HCT116 (cell line): Measurements from ENCODE around the gene LOXHD1. TPM values are rescaled to one million over a fixed set of nuclear protein-coding genes. Genes with fewer than 3 reads are reported as not detected.

Experiments
- ATAC-seq: fragments of 200-7000 bp; cut with Tn5 transposase; 2 replicates; pipeline ENCODE4 v1.9.1; 2020; ENCODE audit warnings: mild to moderate bottlenecking, moderate library complexity
- BruUV-seq: library from RNA; stranded (reverse); fragments of 400-500 nt; replicated peaks from 2 replicates; lab custom pipeline; 2021; lab: Mats Ljungman, UMichigan
- CTCF ChIA-PET: fragments of 300-600 bp; sonication (Branson Sonifier 250); formaldehyde crosslinking; loops from one replicate; lab custom pipeline; 2021; ENCODE audit warnings: antibody characterized with exemption; lab: Charles Lee
- POLR2A ChIA-PET: fragments of 300-600, 350-600 bp; sonication (Branson Sonifier 250); formaldehyde crosslinking; loops from one replicate; lab custom pipeline; 2021; ENCODE audit warnings: antibody characterized with exemption; lab: Charles Lee
- RAD21 ChIA-PET, 2 experiments: fragments of 300-600 bp; sonication (Branson Sonifier 250); formaldehyde crosslinking; loops; one replicate each; lab custom pipeline; 2023; ENCODE audit warnings: low total read pairs in 2 of 2; ENCODE audit not compliant: uncharacterized antibody in 2 of 2, unreplicated experiment in 2 of 2, low non-redundant PET in 1 of 2; lab: Charles Lee
- DNase-seq: peaks from one replicate; pipeline ENCODE4 v3.0.0-alpha.2; 2010; ENCODE audit warnings: low read depth, low spot score
- H2AFZ ChIP-seq: fragments of 200-600 bp; shearing (Covaris generic), sonication (generic); 2 replicates; pipeline ENCODE4 v1.6.1; 2017; ENCODE audit warnings: low read depth, mixed run types, mixed read lengths, antibody characterized with exemption, low read length; ENCODE audit not compliant: poor library complexity, severe bottlenecking
- H3K27ac ChIP-seq: 2 replicates; pipeline ENCODE4 v1.5.1; 2012; ENCODE audit warnings: low read depth, low read length
- H3K27me3 ChIP-seq: fragments of 200-600 bp; sonication (generic); 2 replicates; pipeline ENCODE4 v1.6.1; 2016; ENCODE audit warnings: mixed run types, low read length, mixed read lengths; ENCODE audit not compliant: insufficient read depth
- H3K36me3 ChIP-seq, 2 experiments: fragments of 200-500 bp in 1 of 2; fragments of 200-600 bp in 1 of 2; sonication (Bioruptor generic) in 1 of 2; sonication (generic) in 1 of 2; 2 replicates each; pipeline versions ENCODE4 v1.5.1 to v1.6.1; 2014 to 2016; ENCODE audit warnings: low read length in 2 of 2, inconsistent platforms in 1 of 2, mixed read lengths in 1 of 2, mixed run types in 1 of 2; ENCODE audit not compliant: insufficient read depth in 2 of 2, control insufficient read depth in 1 of 2
- H3K4me1 ChIP-seq, 2 experiments: fragments of 200-600 bp in 1 of 2; sonication (generic) in 1 of 2; 2 replicates each; pipeline versions ENCODE4 v1.5.1 to v1.6.1; 2012 to 2017; ENCODE audit warnings: low read length in 2 of 2, inconsistent platforms in 1 of 2, mild to moderate bottlenecking in 1 of 2, mixed read lengths in 1 of 2, mixed run types in 1 of 2, moderate library complexity in 1 of 2; ENCODE audit not compliant: insufficient read depth in 2 of 2, control insufficient read depth in 1 of 2
- H3K4me2 ChIP-seq: fragments of 200-600 bp; sonication (generic); 2 replicates; pipeline ENCODE4 v1.6.1; 2017; ENCODE audit warnings: mixed run types, low read length, mixed read lengths
- H3K4me3 ChIP-seq, 2 experiments: fragments of 200-600 bp in 1 of 2; sonication (generic) in 1 of 2; replicated peaks in 1 of 2; 2 replicates each; pipeline ENCODE4 v1.5.1; 2011 to 2016; ENCODE audit warnings: low read length in 2 of 2, control low read depth in 1 of 2, low read depth in 1 of 2, mild to moderate bottlenecking in 1 of 2, mixed read lengths in 1 of 2, mixed run types in 1 of 2
- H3K79me2 ChIP-seq: fragments of 200-600 bp; sonication (generic); 2 replicates; pipeline ENCODE4 v1.6.1; 2017; ENCODE audit warnings: mild to moderate bottlenecking, mixed run types, low read length, moderate library complexity, mixed read lengths; ENCODE audit not compliant: insufficient read depth
- H3K9ac ChIP-seq: fragments of 200-600 bp; sonication (generic); 2 replicates; pipeline ENCODE4 v1.6.1; 2016; ENCODE audit warnings: low read length, mixed read lengths
- H3K9me2 ChIP-seq: fragments of 200-600 bp; sonication (generic), shearing (Covaris generic); 2 replicates; pipeline ENCODE4 v1.6.1; 2017; ENCODE audit warnings: mixed run types, mild to moderate bottlenecking, moderate library complexity; ENCODE audit not compliant: insufficient read depth
- H3K9me3 ChIP-seq, 2 experiments: fragments of 200-500 bp in 1 of 2; fragments of 200-600 bp in 1 of 2; sonication (Bioruptor generic) in 1 of 2; sonication (generic) in 1 of 2; 2 replicates each; pipeline ENCODE4 v1.6.1; 2014 to 2017; ENCODE audit warnings: low read length in 2 of 2, mixed read lengths in 2 of 2, inconsistent platforms in 1 of 2, low read depth in 1 of 2, mild to moderate bottlenecking in 1 of 2, mixed run types in 1 of 2, moderate library complexity in 1 of 2; ENCODE audit not compliant: control insufficient read depth in 1 of 2, insufficient read depth in 1 of 2
- H4K20me1 ChIP-seq: fragments of 200-600 bp; sonication (generic), shearing (Covaris generic); 2 replicates; pipeline ENCODE4 v1.6.1; 2017; ENCODE audit warnings: mixed run types, mild to moderate bottlenecking, moderate library complexity; ENCODE audit not compliant: insufficient read depth
- CEBPB ChIP-seq: IDR thresholded peaks from 2 replicates; pipeline ENCODE4 v1.6.1; 2012; ENCODE audit warnings: low read depth
- ELF1 ChIP-seq: IDR thresholded peaks from 2 replicates; pipeline ENCODE4 v1.6.1; 2012; ENCODE audit warnings: low read depth, borderline replicate concordance
- EZH2 ChIP-seq: fragments of 200-600 bp; sonication (generic); IDR thresholded peaks from 2 replicates; pipeline ENCODE4 v1.6.1; 2017; ENCODE audit warnings: antibody characterized with exemption, mixed run types
- SRF ChIP-seq: IDR thresholded peaks from 2 replicates; pipeline ENCODE4 v1.6.1; 2012; ENCODE audit warnings: low read depth
- ZFX ChIP-seq: fragments of 450-650 bp; IDR thresholded peaks from 2 replicates; pipeline ENCODE4 v1.6.1; 2017
- intact Hi-C: fragments of 100-400 bp; cut with micrococcal nuclease; formaldehyde crosslinking; loops from 2 replicates; pipeline ENCODE4 v1.10.0; 2022
- total RNA-seq: library from RNA; stranded (reverse); gene quantifications from one replicate; pipeline ENCODE4 v1.2.1, GENCODE V29; 2021; ENCODE audit not compliant: unreplicated experiment
- TF ChIP-seq, protein P1 (sequence below), 3 experiments: fragments of 200-600 bp in 1 of 3; sonication (generic) in 1 of 3; IDR thresholded peaks in 2 of 3; conservative IDR thresholded peaks in 1 of 3; 2 replicates each; pipeline ENCODE4 v1.5.1; 2012 to 2017; ENCODE audit warnings: low read depth in 2 of 3, low read length in 2 of 3, antibody characterized with exemption in 1 of 3, borderline replicate concordance in 1 of 3, control low read depth in 1 of 3, mild to moderate bottlenecking in 1 of 3, mixed read lengths in 1 of 3, mixed run types in 1 of 3, moderate library complexity in 1 of 3; ENCODE audit not compliant: insufficient read depth in 1 of 3
- TF ChIP-seq, protein P2 (sequence below): IDR thresholded peaks from 2 replicates; pipeline ENCODE4 v1.6.1; 2012
- TF ChIP-seq, protein P3 (sequence below): IDR thresholded peaks from 2 replicates; pipeline ENCODE4 v1.6.1; 2011; ENCODE audit warnings: mild to moderate bottlenecking, low read length, moderate library complexity; ENCODE audit not compliant: insufficient replicate concordance; ENCODE audit errors: extremely low read depth
- TF ChIP-seq, protein P4 (sequence below): IDR thresholded peaks from 2 replicates; pipeline ENCODE4 v1.6.1; 2012; ENCODE audit warnings: low read depth

The LOXHD1 gene
- total RNA-seq, 1 experiment from 2014 or later: not detected

DNA sequence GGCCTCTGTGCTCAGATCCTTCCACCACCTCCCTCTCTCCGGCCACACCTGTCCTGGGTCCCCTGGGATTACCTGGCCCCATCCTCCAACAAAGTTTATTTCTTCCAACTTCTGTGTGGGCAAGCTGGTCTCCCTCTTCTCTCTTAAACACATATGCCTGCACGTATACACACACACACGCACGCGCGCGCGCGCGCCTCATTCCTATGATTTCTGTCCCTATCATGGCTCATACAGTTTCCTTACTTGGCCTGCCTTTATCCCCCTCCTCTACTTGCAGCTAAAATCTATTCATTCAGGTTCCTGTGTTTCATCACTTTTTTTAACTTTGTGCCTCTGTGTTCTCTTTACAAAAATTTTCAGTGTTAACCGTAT lies 96.4 kb downstream of the LOXHD1 start:
- no peak overlapping the region for H3K9ac ChIP-seq
- no peaks in the 10 kb centered on the region for H3K79me2 ChIP-seq
- TF ChIP-seq SRF (no peak), EZH2 (no peak), CEBPB (no peak), ELF1 (no peak), ZFX (no peak)
- TF ChIP-seq, protein P1, sequence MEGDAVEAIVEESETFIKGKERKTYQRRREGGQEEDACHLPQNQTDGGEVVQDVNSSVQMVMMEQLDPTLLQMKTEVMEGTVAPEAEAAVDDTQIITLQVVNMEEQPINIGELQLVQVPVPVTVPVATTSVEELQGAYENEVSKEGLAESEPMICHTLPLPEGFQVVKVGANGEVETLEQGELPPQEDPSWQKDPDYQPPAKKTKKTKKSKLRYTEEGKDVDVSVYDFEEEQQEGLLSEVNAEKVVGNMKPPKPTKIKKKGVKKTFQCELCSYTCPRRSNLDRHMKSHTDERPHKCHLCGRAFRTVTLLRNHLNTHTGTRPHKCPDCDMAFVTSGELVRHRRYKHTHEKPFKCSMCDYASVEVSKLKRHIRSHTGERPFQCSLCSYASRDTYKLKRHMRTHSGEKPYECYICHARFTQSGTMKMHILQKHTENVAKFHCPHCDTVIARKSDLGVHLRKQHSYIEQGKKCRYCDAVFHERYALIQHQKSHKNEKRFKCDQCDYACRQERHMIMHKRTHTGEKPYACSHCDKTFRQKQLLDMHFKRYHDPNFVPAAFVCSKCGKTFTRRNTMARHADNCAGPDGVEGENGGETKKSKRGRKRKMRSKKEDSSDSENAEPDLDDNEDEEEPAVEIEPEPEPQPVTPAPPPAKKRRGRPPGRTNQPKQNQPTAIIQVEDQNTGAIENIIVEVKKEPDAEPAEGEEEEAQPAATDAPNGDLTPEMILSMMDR (IDR thresholded peaks at IDR 0.05 in 2 of 3, conservative IDR thresholded peaks at IDR 0.05 in 1 of 3; ENCODE audit: borderline replicate concordance in 1 of 3, insufficient read depth in 1 of 3, low read depth in 2 of 3, low read length in 2 of 3): no peak
- TF ChIP-seq, protein P2, sequence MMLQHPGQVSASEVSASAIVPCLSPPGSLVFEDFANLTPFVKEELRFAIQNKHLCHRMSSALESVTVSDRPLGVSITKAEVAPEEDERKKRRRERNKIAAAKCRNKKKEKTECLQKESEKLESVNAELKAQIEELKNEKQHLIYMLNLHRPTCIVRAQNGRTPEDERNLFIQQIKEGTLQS: no peak
- TF ChIP-seq, protein P3, sequence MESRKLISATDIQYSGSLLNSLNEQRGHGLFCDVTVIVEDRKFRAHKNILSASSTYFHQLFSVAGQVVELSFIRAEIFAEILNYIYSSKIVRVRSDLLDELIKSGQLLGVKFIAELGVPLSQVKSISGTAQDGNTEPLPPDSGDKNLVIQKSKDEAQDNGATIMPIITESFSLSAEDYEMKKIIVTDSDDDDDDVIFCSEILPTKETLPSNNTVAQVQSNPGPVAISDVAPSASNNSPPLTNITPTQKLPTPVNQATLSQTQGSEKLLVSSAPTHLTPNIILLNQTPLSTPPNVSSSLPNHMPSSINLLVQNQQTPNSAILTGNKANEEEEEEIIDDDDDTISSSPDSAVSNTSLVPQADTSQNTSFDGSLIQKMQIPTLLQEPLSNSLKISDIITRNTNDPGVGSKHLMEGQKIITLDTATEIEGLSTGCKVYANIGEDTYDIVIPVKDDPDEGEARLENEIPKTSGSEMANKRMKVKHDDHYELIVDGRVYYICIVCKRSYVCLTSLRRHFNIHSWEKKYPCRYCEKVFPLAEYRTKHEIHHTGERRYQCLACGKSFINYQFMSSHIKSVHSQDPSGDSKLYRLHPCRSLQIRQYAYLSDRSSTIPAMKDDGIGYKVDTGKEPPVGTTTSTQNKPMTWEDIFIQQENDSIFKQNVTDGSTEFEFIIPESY: no peak
- TF ChIP-seq, protein P4, sequence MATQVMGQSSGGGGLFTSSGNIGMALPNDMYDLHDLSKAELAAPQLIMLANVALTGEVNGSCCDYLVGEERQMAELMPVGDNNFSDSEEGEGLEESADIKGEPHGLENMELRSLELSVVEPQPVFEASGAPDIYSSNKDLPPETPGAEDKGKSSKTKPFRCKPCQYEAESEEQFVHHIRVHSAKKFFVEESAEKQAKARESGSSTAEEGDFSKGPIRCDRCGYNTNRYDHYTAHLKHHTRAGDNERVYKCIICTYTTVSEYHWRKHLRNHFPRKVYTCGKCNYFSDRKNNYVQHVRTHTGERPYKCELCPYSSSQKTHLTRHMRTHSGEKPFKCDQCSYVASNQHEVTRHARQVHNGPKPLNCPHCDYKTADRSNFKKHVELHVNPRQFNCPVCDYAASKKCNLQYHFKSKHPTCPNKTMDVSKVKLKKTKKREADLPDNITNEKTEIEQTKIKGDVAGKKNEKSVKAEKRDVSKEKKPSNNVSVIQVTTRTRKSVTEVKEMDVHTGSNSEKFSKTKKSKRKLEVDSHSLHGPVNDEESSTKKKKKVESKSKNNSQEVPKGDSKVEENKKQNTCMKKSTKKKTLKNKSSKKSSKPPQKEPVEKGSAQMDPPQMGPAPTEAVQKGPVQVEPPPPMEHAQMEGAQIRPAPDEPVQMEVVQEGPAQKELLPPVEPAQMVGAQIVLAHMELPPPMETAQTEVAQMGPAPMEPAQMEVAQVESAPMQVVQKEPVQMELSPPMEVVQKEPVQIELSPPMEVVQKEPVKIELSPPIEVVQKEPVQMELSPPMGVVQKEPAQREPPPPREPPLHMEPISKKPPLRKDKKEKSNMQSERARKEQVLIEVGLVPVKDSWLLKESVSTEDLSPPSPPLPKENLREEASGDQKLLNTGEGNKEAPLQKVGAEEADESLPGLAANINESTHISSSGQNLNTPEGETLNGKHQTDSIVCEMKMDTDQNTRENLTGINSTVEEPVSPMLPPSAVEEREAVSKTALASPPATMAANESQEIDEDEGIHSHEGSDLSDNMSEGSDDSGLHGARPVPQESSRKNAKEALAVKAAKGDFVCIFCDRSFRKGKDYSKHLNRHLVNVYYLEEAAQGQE: no peak
- TF ChIP-seq, all 23 proteins: peak for 0
- no peak for ATAC-seq
- Histone ChIP-seq H3K4me1 (no peaks in the 10 kb centered on the region), H3K4me3 (no peak overlapping the region), H3K4me2 (no peak overlapping the region), H3K27me3 (peaks cover 28% of the 10 kb centered on the region; the same call in 1 of the 2 replicates), H4K20me1 (no peaks in the 10 kb centered on the region), H3K9me2 (no peaks in the 10 kb centered on the region), H3K9me3 (no peaks in the 10 kb centered on the region), H3K36me3 (no peaks in the 10 kb centered on the region), H2AFZ (no peak overlapping the region), H3K27ac (no peak overlapping the region)
- DNase-seq: no peak
- ChIA-PET POLR2A (no interaction called here), RAD21 (no interaction called here), CTCF (no interaction called here)
- intact Hi-C loops: no loop called here
- BruUV-seq: no TSS peak
